ENCODE measurements around the gene KCTD17.

KCTD17 gene

GRCh38 chr22:37043828-37044538, 7.6 kb upstream of the KCTD17 start:
- peak; percentile 45 to 67 for DNase-seq

- peak in 1 of 2 donors; percentile 29 for DNase-seq
Measured at GRCh38 chr22:37044634-37045625, 6.6 kb upstream of the KCTD17 start.

- peak; percentile 26 to 27 for DNase-seq
Measured at GRCh38 chr22:37045958-37046357, 5.6 kb upstream of the KCTD17 start.

- DNase-seq, result no peak
Measured at GRCh38 chr22:37046589-37046988, 5.0 kb upstream of the KCTD17 start.

- DNase-seq, result no peak
Measured at GRCh38 chr22:37047006-37047405, 4.5 kb upstream of the KCTD17 start.

GRCh38 chr22:37048133-37048532, 3.4 kb upstream of the KCTD17 start:
- no peak for DNase-seq

- no peak for DNase-seq
Measured at GRCh38 chr22:37049224-37049623, 2.3 kb upstream of the KCTD17 start.

- DNase-seq, result no peak
Measured at GRCh38 chr22:37050913-37051312, 629 bp upstream of the KCTD17 start.

GRCh38 chr22:37052386-37053309, 1.1 kb downstream of the KCTD17 start:
- DNase-seq, result no peak

- DNase-seq, result peak; percentile 24 to 27
Measured at GRCh38 chr22:37053310-37054055, 1.9 kb downstream of the KCTD17 start.

GRCh38 chr22:37054056-37054395, 2.5 kb downstream of the KCTD17 start:
- DNase-seq, result no peak

- no peak for DNase-seq
Measured at GRCh38 chr22:37054600-37055365, 3.2 kb downstream of the KCTD17 start.

GRCh38 chr22:37056246-37056645, 4.7 kb downstream of the KCTD17 start:
- no peak for DNase-seq

- DNase-seq, result no peak
Measured at GRCh38 chr22:37057226-37057625, 5.7 kb downstream of the KCTD17 start.

- no peak for DNase-seq
Measured at GRCh38 chr22:37057796-37058510, 6.4 kb downstream of the KCTD17 start.

- DNase-seq, result no peak
Measured at GRCh38 chr22:37058917-37059701, 7.6 kb downstream of the KCTD17 start.

GRCh38 chr22:37059876-37060449, 8.4 kb downstream of the KCTD17 start:
- no peak for DNase-seq

- no peak for DNase-seq
Measured at GRCh38 chr22:37060801-37061610, 9.5 kb downstream of the KCTD17 start.
